Superior temporal gyrus (tissue), 1 donor: Measurements from ENCODE around the gene MTREX.

ENCODE experiments used
- DNase-seq: peaks from one replicate; pipeline ENCODE4 v3.0.0-alpha.2; 2016; ENCODE audit errors: extremely low spot score

MTREX gene

GRCh38 chr5:55324815-55325418, 17.1 kb downstream of the MTREX start:
- DNase-seq, result peak; percentile 79

GRCh38 chr5:55325621-55326020, 17.8 kb downstream of the MTREX start:
- DNase-seq, result no peak

GRCh38 chr5:55327281-55327680, 19.5 kb downstream of the MTREX start:
- DNase-seq, result no peak

- no peak for DNase-seq
Measured at GRCh38 chr5:55331321-55331720, 23.5 kb downstream of the MTREX start.

GRCh38 chr5:55333017-55333416, 25.2 kb downstream of the MTREX start:
- no peak for DNase-seq

- no peak for DNase-seq
Measured at GRCh38 chr5:55333811-55334210, 26.0 kb downstream of the MTREX start.

GRCh38 chr5:55338092-55338613, 30.4 kb downstream of the MTREX start:
- no peak for DNase-seq

- DNase-seq, result no peak
Measured at GRCh38 chr5:55338810-55339243, 31.0 kb downstream of the MTREX start.

GRCh38 chr5:55343107-55343506, 35.3 kb downstream of the MTREX start:
- no peak for DNase-seq

GRCh38 chr5:55343609-55344008, 35.8 kb downstream of the MTREX start:
- no peak for DNase-seq

- DNase-seq, result peak; percentile 91
Measured at GRCh38 chr5:55344392-55344992, 36.7 kb downstream of the MTREX start.

- no peak for DNase-seq
Measured at GRCh38 chr5:55345327-55345726, 37.5 kb downstream of the MTREX start.

- DNase-seq, result no peak
Measured at GRCh38 chr5:55347786-55348185, 40.0 kb downstream of the MTREX start.

GRCh38 chr5:55350754-55351153, 43.0 kb downstream of the MTREX start:
- no peak for DNase-seq

GRCh38 chr5:55356896-55357295, 49.1 kb downstream of the MTREX start:
- no peak for DNase-seq

GRCh38 chr5:55360190-55360589, 52.4 kb downstream of the MTREX start:
- no peak for DNase-seq

- no peak for DNase-seq
Measured at GRCh38 chr5:55363856-55364255, 56.1 kb downstream of the MTREX start.

GRCh38 chr5:55364537-55365055, 56.8 kb downstream of the MTREX start:
- DNase-seq, result no peak

- no peak for DNase-seq
Measured at GRCh38 chr5:55370291-55370925, 62.6 kb downstream of the MTREX start.

- DNase-seq, result no peak
Measured at GRCh38 chr5:55371145-55371544, 63.4 kb downstream of the MTREX start.

- no peak for DNase-seq
Measured at GRCh38 chr5:55372130-55372925, 64.5 kb downstream of the MTREX start.

- DNase-seq, result no peak
Measured at GRCh38 chr5:55377810-55378209, 70.0 kb downstream of the MTREX start.
